NCI-H510A (cell line): ENCODE results near the gene ANKS1A.

Source experiments
- DNase-seq: peaks from one replicate; lab custom pipeline; 2025; lab: John Stamatoyannopoulos, UW

ANKS1A gene

GRCh38 chr6:35042031-35042815, 153.2 kb downstream of the ANKS1A start:
- no peak for DNase-seq

- DNase-seq, result no peak
Observed at GRCh38 chr6:35043381-35044130, 154.5 kb downstream of the ANKS1A start.

GRCh38 chr6:35044145-35044745, 155.2 kb downstream of the ANKS1A start:
- peak; percentile 70 for DNase-seq

- DNase-seq, result no peak
Observed at GRCh38 chr6:35044761-35045421, 155.8 kb downstream of the ANKS1A start.

GRCh38 chr6:35046103-35046502, 157.0 kb downstream of the ANKS1A start:
- DNase-seq, result no peak

GRCh38 chr6:35046862-35047261, 157.8 kb downstream of the ANKS1A start:
- no peak for DNase-seq

GRCh38 chr6:35047265-35048011, 158.4 kb downstream of the ANKS1A start:
- no peak for DNase-seq

- no peak for DNase-seq
Observed at GRCh38 chr6:35048031-35048613, 159.1 kb downstream of the ANKS1A start.

- no peak for DNase-seq
Observed at GRCh38 chr6:35048631-35049083, 159.6 kb downstream of the ANKS1A start.

- DNase-seq, result no peak
Observed at GRCh38 chr6:35049156-35049735, 160.2 kb downstream of the ANKS1A start.

GRCh38 chr6:35049900-35050756, 161.1 kb downstream of the ANKS1A start:
- DNase-seq, result peak; percentile 74

- no peak for DNase-seq
Observed at GRCh38 chr6:35050757-35051330, 161.8 kb downstream of the ANKS1A start.

GRCh38 chr6:35051396-35051795, 162.3 kb downstream of the ANKS1A start:
- no peak for DNase-seq

- no peak for DNase-seq
Observed at GRCh38 chr6:35051997-35052583, 163.0 kb downstream of the ANKS1A start.

GRCh38 chr6:35052694-35053565, 163.9 kb downstream of the ANKS1A start:
- DNase-seq, result no peak

GRCh38 chr6:35053701-35054100, 164.6 kb downstream of the ANKS1A start:
- DNase-seq, result no peak

- no peak for DNase-seq
Observed at GRCh38 chr6:35054106-35054742, 165.2 kb downstream of the ANKS1A start.

GRCh38 chr6:35054743-35055130, 165.7 kb downstream of the ANKS1A start:
- no peak for DNase-seq
